GM21825 (cell line): ENCODE results near the gene PTPRN2.
"Not testable (repeated sequence)": the region's sequence is repeated elsewhere in the genome, so short reads cannot be mapped to it uniquely, and the experiment has no call there.

ENCODE experiments used
- ATAC-seq: cut with Tn5 transposase; IDR thresholded peaks from one replicate; pipeline ENCODE4 v1.9.1; 2021; ENCODE audit warnings: mild to moderate bottlenecking, moderate library complexity; ENCODE audit not compliant: unreplicated experiment

The PTPRN2 gene

GRCh38 chr7:158424531-158424930 is 163.1 kb downstream of the PTPRN2 start:
- ATAC-seq: no peak

GRCh38 chr7:158424011-158424410 is 163.6 kb downstream of the PTPRN2 start:
- ATAC-seq: no peak

- ATAC-seq: no peak
Measured at GRCh38 chr7:158422887-158423560, 164.6 kb downstream of the PTPRN2 start.

- no peak for ATAC-seq
Measured at GRCh38 chr7:158422196-158422886, 165.3 kb downstream of the PTPRN2 start.

- ATAC-seq: no peak
Measured at GRCh38 chr7:158421361-158421760, 166.3 kb downstream of the PTPRN2 start.

- no peak for ATAC-seq
Measured at GRCh38 chr7:158420591-158421340, 166.9 kb downstream of the PTPRN2 start.

- ATAC-seq: no peak
Measured at GRCh38 chr7:158419238-158419785, 168.3 kb downstream of the PTPRN2 start.

- ATAC-seq: not testable (repeated sequence)
Measured at GRCh38 chr7:158418395-158418794, 169.2 kb downstream of the PTPRN2 start.

- no peak for ATAC-seq
Measured at GRCh38 chr7:158416283-158416933, 171.2 kb downstream of the PTPRN2 start.

- ATAC-seq: no peak
Measured at GRCh38 chr7:158415316-158415715, 172.3 kb downstream of the PTPRN2 start.

GRCh38 chr7:158414486-158414961 is 173.1 kb downstream of the PTPRN2 start:
- ATAC-seq: no peak

GRCh38 chr7:158414002-158414401 is 173.6 kb downstream of the PTPRN2 start:
- no peak for ATAC-seq

GRCh38 chr7:158411232-158411950 is 176.2 kb downstream of the PTPRN2 start:
- ATAC-seq: no peak

- no peak for ATAC-seq
Measured at GRCh38 chr7:158410720-158411119, 176.9 kb downstream of the PTPRN2 start.

GRCh38 chr7:158409816-158410330 is 177.8 kb downstream of the PTPRN2 start:
- no peak for ATAC-seq

GRCh38 chr7:158409120-158409519 is 178.5 kb downstream of the PTPRN2 start:
- no peak for ATAC-seq

GRCh38 chr7:158408318-158408920 is 179.2 kb downstream of the PTPRN2 start:
- ATAC-seq: no peak

GRCh38 chr7:158407581-158408317 is 179.9 kb downstream of the PTPRN2 start:
- no peak for ATAC-seq

- ATAC-seq: no peak
Measured at GRCh38 chr7:158406801-158407200, 180.8 kb downstream of the PTPRN2 start.
